ENCODE results near the gene GNA14. TPM values are rescaled to one million over a fixed set of nuclear protein-coding genes. Genes with fewer than 3 reads are reported as not detected.

Gene GNA14
- total RNA-seq, 1 donor: 6.5 TPM

- peak; percentile 47 for DNase-seq (ENCODE audit: low read depth)
- no peak overlapping the region for H3K4me3 ChIP-seq (ENCODE audit: low read depth, low read length)
- TF ChIP-seq CTCF (IDR thresholded peaks at IDR 0.05; ENCODE audit: insufficient read depth, low read depth, low read length): no peak
Measured at GRCh38 chr9:77597057-77597456, 51.1 kb downstream of the GNA14 start.

- no peak for TF ChIP-seq CTCF (IDR thresholded peaks at IDR 0.05; ENCODE audit: insufficient read depth, low read depth, low read length)
- DNase-seq (ENCODE audit: low read depth): no peak
- H3K4me3 ChIP-seq (ENCODE audit: low read depth, low read length): no peak overlapping the region
Measured at GRCh38 chr9:77595426-77596095, 52.6 kb downstream of the GNA14 start.

GRCh38 chr9:77594963-77595362 lies 53.2 kb downstream of the GNA14 start:
- H3K4me3 ChIP-seq (ENCODE audit: low read depth, low read length): no peak overlapping the region
- no peak for DNase-seq (ENCODE audit: low read depth)
- TF ChIP-seq CTCF (IDR thresholded peaks at IDR 0.05; ENCODE audit: insufficient read depth, low read depth, low read length): no peak

- no peak for TF ChIP-seq CTCF (IDR thresholded peaks at IDR 0.05; ENCODE audit: insufficient read depth, low read depth, low read length)
- H3K4me3 ChIP-seq (ENCODE audit: low read depth, low read length): no peak overlapping the region
- no peak for DNase-seq (ENCODE audit: low read depth)
Measured at GRCh38 chr9:77593528-77593927, 54.6 kb downstream of the GNA14 start.

- DNase-seq (ENCODE audit: low read depth): no peak
- TF ChIP-seq CTCF (IDR thresholded peaks at IDR 0.05; ENCODE audit: insufficient read depth, low read depth, low read length): no peak
- H3K4me3 ChIP-seq (ENCODE audit: low read depth, low read length): no peak overlapping the region
Measured at GRCh38 chr9:77592476-77592875, 55.6 kb downstream of the GNA14 start.

- DNase-seq (ENCODE audit: low read depth): no peak
- no peak for TF ChIP-seq CTCF (IDR thresholded peaks at IDR 0.05; ENCODE audit: insufficient read depth, low read depth, low read length)
- H3K4me3 ChIP-seq (ENCODE audit: low read depth, low read length): no peak overlapping the region
Measured at GRCh38 chr9:77589046-77589795, 58.9 kb downstream of the GNA14 start.

All from fibroblast of villous mesenchyme (primary cell).